HuH-7 (cell line): ENCODE measurements around the gene PXDC1.
"Not testable (repeated sequence)": the region's sequence is repeated elsewhere in the genome, so short reads cannot be mapped to it uniquely, and the experiment has no call there.

Experiments
- DNase-seq: peaks from one replicate; pipeline ENCODE4 v3.0.0; 2011; ENCODE audit warnings: low spot score

Gene PXDC1

GRCh38 chr6:3731700-3732099 is 19.8 kb downstream of the PXDC1 start:
- no peak for DNase-seq

GRCh38 chr6:3729603-3730344 is 21.7 kb downstream of the PXDC1 start:
- no peak for DNase-seq

- no peak for DNase-seq
These were observed 23.9 kb downstream of the PXDC1 start for GRCh38 chr6:3727593-3728108.

- no peak for DNase-seq
These were observed 24.5 kb downstream of the PXDC1 start for GRCh38 chr6:3727036-3727435.

- DNase-seq, result no peak
These were observed 25.1 kb downstream of the PXDC1 start for GRCh38 chr6:3726421-3726820.

- DNase-seq, result no peak
These were observed 26.1 kb downstream of the PXDC1 start for GRCh38 chr6:3725145-3726047.

- no peak for DNase-seq
These were observed 26.9 kb downstream of the PXDC1 start for GRCh38 chr6:3724451-3725144.

- no peak for DNase-seq
These were observed 27.5 kb downstream of the PXDC1 start for GRCh38 chr6:3723966-3724365.

- no peak for DNase-seq
These were observed 28.3 kb downstream of the PXDC1 start for GRCh38 chr6:3723251-3723650.

GRCh38 chr6:3722785-3723184 is 28.7 kb downstream of the PXDC1 start:
- DNase-seq, result no peak

- no peak for DNase-seq
These were observed 29.5 kb downstream of the PXDC1 start for GRCh38 chr6:3721810-3722621.

- not testable (repeated sequence) for DNase-seq
These were observed 30.7 kb downstream of the PXDC1 start for GRCh38 chr6:3720770-3721169.

GRCh38 chr6:3719462-3720308 is 31.8 kb downstream of the PXDC1 start:
- no peak for DNase-seq

GRCh38 chr6:3718407-3718806 is 33.1 kb downstream of the PXDC1 start:
- DNase-seq, result no peak

GRCh38 chr6:3715285-3715684 is 36.2 kb downstream of the PXDC1 start:
- no peak for DNase-seq

GRCh38 chr6:3714768-3715167 is 36.7 kb downstream of the PXDC1 start:
- no peak for DNase-seq

- DNase-seq, result no peak
These were observed 37.4 kb downstream of the PXDC1 start for GRCh38 chr6:3714111-3714510.

- DNase-seq, result no peak
These were observed 38.5 kb downstream of the PXDC1 start for GRCh38 chr6:3712827-3713665.

- no peak for DNase-seq
These were observed 39.7 kb downstream of the PXDC1 start for GRCh38 chr6:3711776-3712175.

- no peak for DNase-seq
These were observed 41.1 kb downstream of the PXDC1 start for GRCh38 chr6:3710403-3710802.
